T-helper 2 cell (primary cell): ENCODE data around the gene OGG1.

Source experiments
- DNase-seq, 5 experiments: peaks; one replicate each; pipeline versions ENCODE4 v3.0.0 to v3.0.0-alpha.2; 2012 to 2022
- total RNA-seq, 2 donors: gene quantifications; one replicate each; lab custom pipeline; 2026; lab: John Stamatoyannopoulos, UW

Gene OGG1
- total RNA-seq = 11.5 to 21.3 reads per million in 2 donors

- DNase-seq = peak; percentile 84 to 99 (median 94)
These were observed at the start of gene OGG1 for GRCh38 chr3:9749645-9750555. Gene OGG1 (plus strand): TSS chr3:9749952. CDS start chr3:9750287, 335 bp downstream.

- no peak for DNase-seq
These were observed 49.2 kb upstream of the OGG1 start for GRCh38 chr3:9700536-9700935.

GRCh38 chr3:9701006-9701405 is 48.7 kb upstream of the OGG1 start:
- no peak for DNase-seq

GRCh38 chr3:9701711-9702110 is 48.0 kb upstream of the OGG1 start:
- DNase-seq = no peak

GRCh38 chr3:9703240-9703639 is 46.5 kb upstream of the OGG1 start:
- DNase-seq = no peak

- DNase-seq = no peak
These were observed 45.9 kb upstream of the OGG1 start, which contains the start of gene CPNE9 for GRCh38 chr3:9703736-9704346. Gene CPNE9 (plus strand): TSS chr3:9703833. CDS start chr3:9703997, 164 bp downstream.

GRCh38 chr3:9704347-9705322 is 45.1 kb upstream of the OGG1 start:
- DNase-seq = no peak

GRCh38 chr3:9710174-9710739 is 39.5 kb upstream of the OGG1 start:
- DNase-seq = no peak

GRCh38 chr3:9712415-9712814 is 37.3 kb upstream of the OGG1 start:
- DNase-seq = no peak

- DNase-seq = no peak
These were observed 36.6 kb upstream of the OGG1 start for GRCh38 chr3:9713142-9713541.

GRCh38 chr3:9715136-9715535 is 34.6 kb upstream of the OGG1 start:
- no peak for DNase-seq

- peak in 1 of 5 experiments; percentile 26 for DNase-seq
These were observed 33.9 kb upstream of the OGG1 start for GRCh38 chr3:9715764-9716437.

GRCh38 chr3:9716801-9717555 is 32.8 kb upstream of the OGG1 start:
- DNase-seq = no peak

GRCh38 chr3:9717563-9717962 is 32.2 kb upstream of the OGG1 start:
- DNase-seq = no peak

- no peak for DNase-seq
These were observed 31.6 kb upstream of the OGG1 start for GRCh38 chr3:9718118-9718517.

- no peak for DNase-seq
These were observed 28.6 kb upstream of the OGG1 start for GRCh38 chr3:9721015-9721699.

GRCh38 chr3:9721700-9722060 is 28.1 kb upstream of the OGG1 start:
- no peak for DNase-seq

GRCh38 chr3:9725775-9726515 is 23.8 kb upstream of the OGG1 start:
- DNase-seq = no peak

GRCh38 chr3:9727041-9727595 is 22.6 kb upstream of the OGG1 start:
- peak in 4 of 5 experiments; percentile 32 to 84 (median 49) for DNase-seq
